CD4-positive, alpha-beta T cell (primary cell): Measurements from ENCODE around the gene DIS3L2. TPM values are rescaled to one million over a fixed set of nuclear protein-coding genes. Genes with fewer than 3 reads are reported as not detected.

Experiments used
- ATAC-seq: fragments of 200-7000 bp; cut with Tn5 transposase; one replicate; pipeline ENCODE4 v1.10.0; 2022; ENCODE audit warnings: mild to moderate bottlenecking; ENCODE audit not compliant: poor library complexity
- CTCF ChIA-PET: fragments of 350-600 bp; sonication (Branson Sonifier 250); formaldehyde crosslinking; loops from one replicate; lab custom pipeline; 2021; ENCODE audit warnings: antibody characterized with exemption, inconsistent platforms; lab: Charles Lee
- POLR2A ChIA-PET: fragments of 350-600 bp; sonication (Branson Sonifier 250); formaldehyde crosslinking; loops from one replicate; lab custom pipeline; 2021; ENCODE audit warnings: antibody characterized with exemption, inconsistent platforms; lab: Charles Lee
- DNase-seq, 14 experiments: peaks; one replicate each; pipeline ENCODE4 v3.0.0-alpha.2; 2013 to 2020; ENCODE audit warnings: mixed read lengths in 2 of 14
- H3K27ac ChIP-seq, 2 donors: one replicate each; pipeline versions ENCODE4 v1.5.1 to v1.7.0; 2013; ENCODE audit warnings: low read length in 2 of 2, low read depth in 1 of 2, mild to moderate bottlenecking in 1 of 2
- H3K27me3 ChIP-seq, 2 experiments: 1 replicate in 1 of 2; 2 replicates in 1 of 2; pipeline versions ENCODE4 v1.6.1 to v1.7.0; 2013; ENCODE audit warnings: low read length in 2 of 2, control low read depth in 1 of 2, mild to moderate bottlenecking in 1 of 2, moderate library complexity in 1 of 2; ENCODE audit not compliant: insufficient read depth in 2 of 2, control insufficient read depth in 1 of 2
- H3K36me3 ChIP-seq: one replicate; pipeline ENCODE4 v1.6.1; 2013; ENCODE audit warnings: low read length, control low read depth; ENCODE audit not compliant: insufficient read depth
- H3K4me1 ChIP-seq: one replicate; pipeline ENCODE4 v1.6.1; 2013; ENCODE audit warnings: low read length, control low read depth; ENCODE audit not compliant: insufficient read depth
- H3K4me3 ChIP-seq: one replicate; pipeline ENCODE4 v1.5.1; 2013; ENCODE audit warnings: mild to moderate bottlenecking, low read length, moderate library complexity
- H3K9me3 ChIP-seq, 2 experiments: 1 replicate in 1 of 2; 2 replicates in 1 of 2; pipeline versions ENCODE4 v1.6.1 to v1.7.0; 2013; ENCODE audit warnings: low read length in 2 of 2, mild to moderate bottlenecking in 2 of 2, control low read depth in 1 of 2, moderate library complexity in 1 of 2; ENCODE audit not compliant: control insufficient read depth in 1 of 2, insufficient read depth in 1 of 2
- H3K27ac Mint-ChIP-seq: one replicate; pipeline ENCODE4 v1.8.0; 2020; ENCODE audit warnings: mixed read lengths
- H3K27me3 Mint-ChIP-seq: one replicate; pipeline ENCODE4 v1.8.0; 2021; ENCODE audit warnings: mixed read lengths
- H3K36me3 Mint-ChIP-seq: one replicate; pipeline ENCODE4 v1.8.0; 2021; ENCODE audit warnings: low read depth, mixed read lengths
- H3K4me1 Mint-ChIP-seq: one replicate; pipeline ENCODE4 v1.8.0; 2021; ENCODE audit warnings: low read depth, mixed read lengths
- H3K4me3 Mint-ChIP-seq: one replicate; pipeline ENCODE4 v1.8.0; 2020; ENCODE audit warnings: mild to moderate bottlenecking, mixed read lengths
- H3K9me3 Mint-ChIP-seq: one replicate; pipeline ENCODE4 v1.8.0; 2020; ENCODE audit warnings: mixed read lengths
- CTCF ChIP-seq: fragments of 200-600 bp; IDR thresholded peaks from one replicate; pipeline ENCODE4 v1.8.0; 2022; ENCODE audit warnings: antibody characterized with exemption, mild to moderate bottlenecking
- intact Hi-C, 2 experiments: fragments of 100-400 bp; cut with DNase I in 1 of 2; cut with micrococcal nuclease in 1 of 2; formaldehyde crosslinking; loops; one replicate each; pipeline versions ENCODE4 v1.15.1 to v1.9.0; 2023 to 2025; cut with DNase I, micrococcal nuclease
- total RNA-seq, 174 experiments: library from RNA in 2 of 174; stranded (reverse) in 2 of 174; gene quantifications; one replicate each; pipeline ENCODE4 v1.2.3 and lab custom pipeline; 2021 to 2026

DIS3L2 gene
- total RNA-seq, 2 experiments from 2014 or later: 59.8 to 62.9 TPM

GRCh38 chr2:232341739-232342126, 380.2 kb downstream of the DIS3L2 start:
- H3K4me3 ChIP-seq: no peak overlapping the region
- Mint-ChIP-seq H3K36me3 (peaks cover 6% of the 10 kb centered on the region), H3K4me1 (no peaks in the 10 kb centered on the region), H3K9me3 (no peaks in the 10 kb centered on the region), H3K27ac (no peak overlapping the region), H3K4me3 (no peak overlapping the region), H3K27me3 (no peaks in the 10 kb centered on the region)
- no peaks in the 10 kb centered on the region for H3K9me3 ChIP-seq
- no peaks in the 10 kb centered on the region for H3K27me3 ChIP-seq
- H3K36me3 ChIP-seq: no peaks in the 10 kb centered on the region
- ATAC-seq (no peak), DNase-seq (no peak)
- ChIA-PET CTCF (no interaction called here), POLR2A (no interaction called here)
- no peaks in the 10 kb centered on the region for H3K4me1 ChIP-seq
- no peak for TF ChIP-seq CTCF
- H3K27ac ChIP-seq: no peak overlapping the region
- intact Hi-C loops: no loop called here

GRCh38 chr2:232342635-232343565, 381.4 kb downstream of the DIS3L2 start:
- no peaks in the 10 kb centered on the region for H3K9me3 Mint-ChIP-seq
- POLR2A ChIA-PET: no interaction called here
- Histone ChIP-seq H3K27me3 (no peaks in the 10 kb centered on the region), H3K36me3 (no peaks in the 10 kb centered on the region), H3K9me3 (no peaks in the 10 kb centered on the region), H3K4me1 (no peaks in the 10 kb centered on the region), H3K27ac (no peak overlapping the region), H3K4me3 (no peak overlapping the region)
- no peaks in the 10 kb centered on the region for H3K27me3 Mint-ChIP-seq
- H3K27ac Mint-ChIP-seq: no peak overlapping the region
- intact Hi-C loops: no loop called here
- H3K36me3 Mint-ChIP-seq: peaks cover 6% of the 10 kb centered on the region
- no peaks in the 10 kb centered on the region for H3K4me1 Mint-ChIP-seq
- ATAC-seq (no peak), DNase-seq (no peak)
- H3K4me3 Mint-ChIP-seq: peak overlapping the region; percentile 9
- CTCF ChIA-PET: no interaction called here
- no peak for TF ChIP-seq CTCF

- no peak for TF ChIP-seq CTCF
- Mint-ChIP-seq H3K4me1 (no peaks in the 10 kb centered on the region), H3K27me3 (no peaks in the 10 kb centered on the region), H3K9me3 (no peaks in the 10 kb centered on the region), H3K27ac (no peak overlapping the region), H3K36me3 (peaks cover 6% of the 10 kb centered on the region), H3K4me3 (no peak overlapping the region)
- ChIA-PET CTCF (interaction anchor here (1.5 kb wide), 1 partner anchor 9 kb away, joined by 3 read pairs; no protein-coding TSS in a partner anchor), POLR2A (no interaction called here)
- Histone ChIP-seq H3K4me1 (peaks cover under 1% of the 10 kb centered on the region), H3K9me3 (peaks cover 0 to 2% of the 10 kb centered on the region in 2 experiments), H3K27me3 (no peaks in the 10 kb centered on the region), H3K36me3 (no peaks in the 10 kb centered on the region), H3K4me3 (no peak overlapping the region), H3K27ac (no peak overlapping the region)
- DNase-seq: no peak
- intact Hi-C loops: no loop called here
- no peak for ATAC-seq
These were observed 382.3 kb downstream of the DIS3L2 start for GRCh38 chr2:232343821-232344220.
